Measurements from ENCODE around the gene HECW1.

The HECW1 gene

DNA sequence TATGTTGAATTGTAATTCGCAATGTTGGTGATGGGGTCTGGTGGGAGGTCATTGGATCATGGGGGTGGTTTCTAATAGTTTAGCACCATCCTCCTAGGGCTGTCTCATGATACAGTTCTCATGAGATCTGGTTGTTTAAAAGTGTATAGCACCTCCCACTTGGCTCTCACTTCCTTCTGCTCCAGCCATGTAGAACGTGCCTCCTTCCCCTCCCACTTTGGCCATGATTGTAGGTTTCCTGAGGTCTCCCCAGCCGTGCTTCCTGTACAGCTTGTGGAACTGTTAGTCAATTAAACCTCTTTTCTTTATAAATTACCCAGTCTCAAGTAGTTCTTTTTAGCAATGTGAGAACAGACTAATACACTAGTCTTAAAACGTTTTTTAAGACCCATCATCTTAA lies 15.6 kb upstream of the HECW1 start:
- TF ChIP-seq RAD21 (IDR thresholded peaks at IDR 0.05; ENCODE audit: low read depth) = no peak
- no peak for TF ChIP-seq FOXM1 (IDR thresholded peaks at IDR 0.05; ENCODE audit: borderline replicate concordance, low read depth)
- no peak for TF ChIP-seq TAF1 (IDR thresholded peaks at IDR 0.05; ENCODE audit: low read depth)
- no peak for TF ChIP-seq EP300 (IDR thresholded peaks at IDR 0.05; ENCODE audit: borderline replicate concordance)
- no peak for TF ChIP-seq EGR1 (IDR thresholded peaks at IDR 0.05)
- TF ChIP-seq, protein P1, sequence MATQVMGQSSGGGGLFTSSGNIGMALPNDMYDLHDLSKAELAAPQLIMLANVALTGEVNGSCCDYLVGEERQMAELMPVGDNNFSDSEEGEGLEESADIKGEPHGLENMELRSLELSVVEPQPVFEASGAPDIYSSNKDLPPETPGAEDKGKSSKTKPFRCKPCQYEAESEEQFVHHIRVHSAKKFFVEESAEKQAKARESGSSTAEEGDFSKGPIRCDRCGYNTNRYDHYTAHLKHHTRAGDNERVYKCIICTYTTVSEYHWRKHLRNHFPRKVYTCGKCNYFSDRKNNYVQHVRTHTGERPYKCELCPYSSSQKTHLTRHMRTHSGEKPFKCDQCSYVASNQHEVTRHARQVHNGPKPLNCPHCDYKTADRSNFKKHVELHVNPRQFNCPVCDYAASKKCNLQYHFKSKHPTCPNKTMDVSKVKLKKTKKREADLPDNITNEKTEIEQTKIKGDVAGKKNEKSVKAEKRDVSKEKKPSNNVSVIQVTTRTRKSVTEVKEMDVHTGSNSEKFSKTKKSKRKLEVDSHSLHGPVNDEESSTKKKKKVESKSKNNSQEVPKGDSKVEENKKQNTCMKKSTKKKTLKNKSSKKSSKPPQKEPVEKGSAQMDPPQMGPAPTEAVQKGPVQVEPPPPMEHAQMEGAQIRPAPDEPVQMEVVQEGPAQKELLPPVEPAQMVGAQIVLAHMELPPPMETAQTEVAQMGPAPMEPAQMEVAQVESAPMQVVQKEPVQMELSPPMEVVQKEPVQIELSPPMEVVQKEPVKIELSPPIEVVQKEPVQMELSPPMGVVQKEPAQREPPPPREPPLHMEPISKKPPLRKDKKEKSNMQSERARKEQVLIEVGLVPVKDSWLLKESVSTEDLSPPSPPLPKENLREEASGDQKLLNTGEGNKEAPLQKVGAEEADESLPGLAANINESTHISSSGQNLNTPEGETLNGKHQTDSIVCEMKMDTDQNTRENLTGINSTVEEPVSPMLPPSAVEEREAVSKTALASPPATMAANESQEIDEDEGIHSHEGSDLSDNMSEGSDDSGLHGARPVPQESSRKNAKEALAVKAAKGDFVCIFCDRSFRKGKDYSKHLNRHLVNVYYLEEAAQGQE (IDR thresholded peaks at IDR 0.05; ENCODE audit: low read depth) = no peak
- TF ChIP-seq, protein P2, sequence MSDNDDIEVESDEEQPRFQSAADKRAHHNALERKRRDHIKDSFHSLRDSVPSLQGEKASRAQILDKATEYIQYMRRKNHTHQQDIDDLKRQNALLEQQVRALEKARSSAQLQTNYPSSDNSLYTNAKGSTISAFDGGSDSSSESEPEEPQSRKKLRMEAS (IDR thresholded peaks at IDR 0.05) = no peak
- TF ChIP-seq TCF12 (IDR thresholded peaks at IDR 0.05; ENCODE audit: low read depth) = no peak
- TF ChIP-seq NFIC (IDR thresholded peaks at IDR 0.05) = no peak
- TF ChIP-seq TEAD4 (IDR thresholded peaks at IDR 0.05) = no peak

DNA sequence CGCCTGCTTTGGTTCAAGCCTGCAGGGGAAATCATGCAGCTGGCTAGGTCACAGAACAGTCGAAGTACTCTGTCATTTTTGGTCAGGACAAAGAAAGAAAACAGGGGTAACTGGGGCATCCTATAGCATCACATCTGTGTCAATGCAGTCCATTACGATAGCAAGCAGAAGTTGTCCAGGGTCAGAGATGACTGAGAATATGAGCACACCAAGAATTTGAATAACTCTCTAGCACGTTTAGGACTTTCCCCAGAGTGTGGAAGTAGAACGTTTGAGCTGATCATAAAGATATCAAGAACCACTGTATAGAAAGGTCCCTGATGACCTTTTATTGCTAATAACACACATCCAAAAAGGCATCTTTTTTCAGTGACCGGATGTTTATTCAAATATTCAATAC lies 12.7 kb upstream of the HECW1 start:
- TF ChIP-seq RAD21 (IDR thresholded peaks at IDR 0.05; ENCODE audit: low read depth) (no peak), CREB1 (IDR thresholded peaks at IDR 0.05; ENCODE audit: low read depth) (no peak), FOXM1 (IDR thresholded peaks at IDR 0.05; ENCODE audit: borderline replicate concordance, low read depth) (no peak), TCF12 (IDR thresholded peaks at IDR 0.05; ENCODE audit: low read depth) (no peak), YY1 (IDR thresholded peaks at IDR 0.05; ENCODE audit: low read depth) (no peak), EGR1 (IDR thresholded peaks at IDR 0.05) (no peak), ZBTB7A (IDR thresholded peaks at IDR 0.05; ENCODE audit: low read depth) (no peak), CEBPB (IDR thresholded peaks at IDR 0.05) (no peak), EP300 (IDR thresholded peaks at IDR 0.05; ENCODE audit: borderline replicate concordance) (no peak), NFIC (IDR thresholded peaks at IDR 0.05) (no peak), TEAD4 (IDR thresholded peaks at IDR 0.05) (no peak), TAF1 (IDR thresholded peaks at IDR 0.05; ENCODE audit: low read depth) (no peak)
- TF ChIP-seq, protein P3, sequence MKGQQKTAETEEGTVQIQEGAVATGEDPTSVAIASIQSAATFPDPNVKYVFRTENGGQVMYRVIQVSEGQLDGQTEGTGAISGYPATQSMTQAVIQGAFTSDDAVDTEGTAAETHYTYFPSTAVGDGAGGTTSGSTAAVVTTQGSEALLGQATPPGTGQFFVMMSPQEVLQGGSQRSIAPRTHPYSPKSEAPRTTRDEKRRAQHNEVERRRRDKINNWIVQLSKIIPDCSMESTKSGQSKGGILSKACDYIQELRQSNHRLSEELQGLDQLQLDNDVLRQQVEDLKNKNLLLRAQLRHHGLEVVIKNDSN (IDR thresholded peaks at IDR 0.05) = no peak
- TF ChIP-seq, protein P2 (IDR thresholded peaks at IDR 0.05) = no peak
- TF ChIP-seq, protein P1 (IDR thresholded peaks at IDR 0.05; ENCODE audit: low read depth) = no peak

DNA sequence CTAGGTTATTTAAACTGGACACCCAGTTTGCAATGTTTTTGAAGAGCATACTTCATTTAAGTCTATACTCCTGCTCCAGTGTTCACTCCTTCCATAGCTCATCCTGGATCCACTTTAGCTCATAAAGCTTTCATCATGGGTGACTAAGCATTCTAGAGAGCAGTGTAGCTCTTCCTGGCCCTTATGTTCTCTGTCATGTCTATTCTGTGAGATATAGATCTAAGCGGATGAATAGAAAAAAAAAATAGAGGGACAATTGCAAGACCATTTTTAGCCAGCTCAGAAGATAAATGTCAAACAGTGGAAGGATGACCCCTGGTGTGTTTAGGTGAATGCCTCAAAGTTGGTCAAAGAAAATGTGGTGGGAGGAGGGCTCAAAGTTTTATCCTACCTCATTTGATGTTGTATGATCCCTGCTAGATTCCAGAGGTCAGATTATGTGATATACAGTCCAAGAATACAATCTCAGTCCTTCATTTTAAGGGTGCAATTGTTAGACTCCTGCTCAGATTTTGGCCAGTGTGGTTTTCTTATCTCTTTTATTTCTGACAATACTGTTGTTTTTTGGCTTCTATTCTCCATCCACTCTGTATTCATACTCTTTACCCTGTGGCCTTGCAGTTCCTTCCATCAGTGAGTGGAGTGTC lies 7.5 kb upstream of the HECW1 start:
- no peak for TF ChIP-seq ZBTB7A (IDR thresholded peaks at IDR 0.05; ENCODE audit: low read depth)
- TF ChIP-seq NFIC (IDR thresholded peaks at IDR 0.05) = no peak
- no peak for TF ChIP-seq FOXM1 (IDR thresholded peaks at IDR 0.05; ENCODE audit: borderline replicate concordance, low read depth)
- TF ChIP-seq, protein P1 (IDR thresholded peaks at IDR 0.05; ENCODE audit: low read depth) = no peak

DNA sequence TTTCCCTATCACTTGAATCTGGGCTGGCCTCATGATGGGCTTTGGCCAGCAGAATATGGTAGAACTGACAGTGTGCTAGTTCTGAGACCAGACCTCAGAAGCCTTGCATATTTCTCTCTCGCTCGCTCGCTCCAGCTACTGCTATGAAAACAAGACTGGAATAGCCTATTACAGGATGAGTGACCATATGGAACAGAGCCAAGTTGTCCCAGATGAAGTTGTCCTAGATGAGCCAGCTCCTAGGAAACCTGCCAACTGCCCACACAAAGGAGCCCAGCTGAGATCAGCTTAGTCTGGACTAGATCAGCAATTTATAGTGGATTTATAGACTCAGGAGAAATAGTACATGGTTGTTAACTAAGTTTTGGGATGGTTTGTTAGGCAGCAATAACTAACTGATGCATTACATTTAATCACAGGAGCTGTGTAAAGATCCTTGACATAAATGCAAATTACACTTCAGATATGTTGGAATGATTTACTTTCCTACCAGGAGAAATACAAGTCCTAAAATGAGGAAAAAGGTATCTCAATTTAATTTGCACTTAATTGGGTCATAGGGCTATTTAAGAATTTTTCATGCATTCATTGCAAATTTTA lies 6.8 kb upstream of the HECW1 start:
- TF ChIP-seq NFIC (IDR thresholded peaks at IDR 0.05) (peak; percentile 29; the same call in 1 of the 2 replicates), RAD21 (IDR thresholded peaks at IDR 0.05; ENCODE audit: low read depth) (no peak)
